ENCODE measurements around the gene TUT1. TPM values are rescaled to one million over a fixed set of nuclear protein-coding genes. Genes with fewer than 3 reads are reported as not detected.
"Not testable (repeated sequence)": the region's sequence is repeated elsewhere in the genome, so short reads cannot be mapped to it uniquely, and the experiment has no call there.

The TUT1 gene
- 12.3 TPM for total RNA-seq
- long read RNA-seq, transcript TUT1-202 (9 exons, 2,826 nt) = major isoform, 24 of 37 reads
- long read RNA-seq, partial matches to known transcripts = 9 of 37 reads
- long read RNA-seq, other reads (novel, unspliced or antisense) = 3 of 37 reads

- DNase-seq (peak; percentile 95), ATAC-seq (peak; percentile 93)
- intact Hi-C loops (cut with micrococcal nuclease) = no loop called here
Observed at GRCh38 chr11:62591448-62592145, at the start of gene TUT1. TSS of gene TUT1 (minus strand) at chr11:62591523. CDS start at chr11:62591485, 38 bp downstream.

GRCh38 chr11:62632492-62632891 is 41.2 kb upstream of the TUT1 start:
- DNase-seq = no peak
- no peak for ATAC-seq
- intact Hi-C loops (cut with micrococcal nuclease) = no loop called here

GRCh38 chr11:62627713-62628112 is 36.4 kb upstream of the TUT1 start:
- intact Hi-C loops (cut with micrococcal nuclease) = no loop called here
- DNase-seq = no peak
- no peak for ATAC-seq

GRCh38 chr11:62622476-62623089 is 31.3 kb upstream of the TUT1 start:
- intact Hi-C loops (cut with micrococcal nuclease) = no loop called here
- DNase-seq (no peak), ATAC-seq (no peak)

GRCh38 chr11:62621567-62622470 is 30.5 kb upstream of the TUT1 start, which contains the start of gene B3GAT3:
TSS of gene B3GAT3 (minus strand) at chr11:62621986. CDS start at chr11:62621947, 39 bp downstream.
- peak; percentile 99 for DNase-seq
- intact Hi-C loops (cut with micrococcal nuclease) = no loop called here
- ATAC-seq = peak; percentile 99

- DNase-seq = no peak
- no peak for ATAC-seq
- intact Hi-C loops (cut with micrococcal nuclease) = no loop called here
Observed at GRCh38 chr11:62621027-62621566, 29.8 kb upstream of the TUT1 start.

- DNase-seq; ATAC-seq; intact Hi-C loops (cut with micrococcal nuclease): not testable (repeated sequence)
Observed at GRCh38 chr11:62616957-62617356, 25.6 kb upstream of the TUT1 start.

- intact Hi-C loops (cut with micrococcal nuclease) = no loop called here
- no peak for DNase-seq
- no peak for ATAC-seq
Observed at GRCh38 chr11:62615521-62615920, 24.2 kb upstream of the TUT1 start.

- DNase-seq = no peak
- intact Hi-C loops (cut with micrococcal nuclease) = no loop called here
- ATAC-seq = no peak
Observed at GRCh38 chr11:62614275-62614674, 23.0 kb upstream of the TUT1 start.

- ATAC-seq (peak; percentile 2), DNase-seq (no peak)
- intact Hi-C loops (cut with micrococcal nuclease) = no loop called here
Observed at GRCh38 chr11:62613291-62613778, 22.0 kb upstream of the TUT1 start.

GRCh38 chr11:62612366-62613290 is 21.3 kb upstream of the TUT1 start, which contains the start of the genes EML3 and ROM1:
TSS of gene EML3 (minus strand) at chr11:62612775. CDS start at chr11:62612457, 318 bp downstream.
TSS of gene ROM1 (plus strand) at chr11:62613257. CDS start at chr11:62613282, 25 bp downstream.
- intact Hi-C loops (cut with micrococcal nuclease) = no loop called here

GRCh38 chr11:62611705-62612365 is 20.5 kb upstream of the TUT1 start:
- ATAC-seq (peak; percentile 4), DNase-seq (peak; percentile 55)
- intact Hi-C loops (cut with micrococcal nuclease) = no loop called here

More at GRCh38 chr11:62612366-62613290, 21.3 kb upstream of the TUT1 start, which contains the start of the genes EML3 and ROM1:
- DNase-seq (peak; percentile 95), ATAC-seq (peak; percentile 90)

- intact Hi-C loops (cut with micrococcal nuclease) = no loop called here
- ATAC-seq = no peak
- DNase-seq = no peak
Observed at GRCh38 chr11:62610814-62611704, 19.7 kb upstream of the TUT1 start.

GRCh38 chr11:62610403-62610802 is 19.1 kb upstream of the TUT1 start:
- intact Hi-C loops (cut with micrococcal nuclease) = no loop called here
- no peak for ATAC-seq
- no peak for DNase-seq

- DNase-seq (peak; percentile 7), ATAC-seq (no peak)
- intact Hi-C loops (cut with micrococcal nuclease) = no loop called here
Observed at GRCh38 chr11:62608776-62609175, 17.5 kb upstream of the TUT1 start.

GRCh38 chr11:62607714-62608113 is 16.4 kb upstream of the TUT1 start:
- ATAC-seq = no peak
- intact Hi-C loops (cut with micrococcal nuclease) = no loop called here
- DNase-seq = peak; percentile 20
